CD4-positive, alpha-beta T cell treated with Interleukin-4 for 1 hour (primary cell): Measurements from ENCODE around the gene TRIM59.

Experiments used
- DNase-seq, 2 donors: peaks; one replicate each; pipeline ENCODE4 v3.0.0-alpha.2; 2020 to 2022

Gene TRIM59

DNA sequence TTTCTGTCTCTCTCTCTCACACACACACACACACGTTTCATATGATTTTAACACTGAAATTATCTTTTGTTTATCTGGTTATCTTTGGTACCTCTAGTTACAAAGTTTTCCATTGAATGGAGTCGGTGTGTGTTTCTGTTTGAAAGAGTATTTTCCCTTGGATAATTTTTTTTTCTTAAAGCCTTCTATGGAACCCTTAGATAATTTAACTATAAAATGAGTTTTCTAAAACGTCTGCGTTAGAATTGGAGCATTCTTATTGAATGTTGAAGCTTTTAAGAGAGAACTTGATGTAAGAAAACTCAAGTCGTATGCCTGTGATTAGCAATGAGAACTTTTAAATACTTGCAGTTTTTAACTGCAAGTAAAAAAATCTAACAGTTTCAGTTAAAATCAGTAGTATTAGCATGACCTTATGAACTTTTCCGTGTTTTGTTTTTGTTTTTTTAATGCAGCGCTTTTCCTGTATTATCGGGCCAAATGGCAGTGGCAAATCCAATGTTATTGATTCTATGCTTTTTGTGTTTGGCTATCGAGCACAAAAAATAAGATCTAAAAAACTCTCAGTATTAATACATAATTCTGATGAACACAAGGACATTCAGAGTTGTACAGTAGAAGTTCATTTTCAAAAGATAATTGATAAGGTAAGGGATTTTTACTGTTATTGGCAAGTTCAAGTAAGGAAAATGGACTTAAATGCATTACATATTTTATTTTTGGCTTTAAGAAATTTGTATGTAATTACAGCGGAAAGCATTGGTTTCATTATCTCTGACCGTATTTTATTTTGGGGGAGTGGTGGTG, 47.2 kb downstream of the TRIM59 start:
- no peak for DNase-seq

DNA sequence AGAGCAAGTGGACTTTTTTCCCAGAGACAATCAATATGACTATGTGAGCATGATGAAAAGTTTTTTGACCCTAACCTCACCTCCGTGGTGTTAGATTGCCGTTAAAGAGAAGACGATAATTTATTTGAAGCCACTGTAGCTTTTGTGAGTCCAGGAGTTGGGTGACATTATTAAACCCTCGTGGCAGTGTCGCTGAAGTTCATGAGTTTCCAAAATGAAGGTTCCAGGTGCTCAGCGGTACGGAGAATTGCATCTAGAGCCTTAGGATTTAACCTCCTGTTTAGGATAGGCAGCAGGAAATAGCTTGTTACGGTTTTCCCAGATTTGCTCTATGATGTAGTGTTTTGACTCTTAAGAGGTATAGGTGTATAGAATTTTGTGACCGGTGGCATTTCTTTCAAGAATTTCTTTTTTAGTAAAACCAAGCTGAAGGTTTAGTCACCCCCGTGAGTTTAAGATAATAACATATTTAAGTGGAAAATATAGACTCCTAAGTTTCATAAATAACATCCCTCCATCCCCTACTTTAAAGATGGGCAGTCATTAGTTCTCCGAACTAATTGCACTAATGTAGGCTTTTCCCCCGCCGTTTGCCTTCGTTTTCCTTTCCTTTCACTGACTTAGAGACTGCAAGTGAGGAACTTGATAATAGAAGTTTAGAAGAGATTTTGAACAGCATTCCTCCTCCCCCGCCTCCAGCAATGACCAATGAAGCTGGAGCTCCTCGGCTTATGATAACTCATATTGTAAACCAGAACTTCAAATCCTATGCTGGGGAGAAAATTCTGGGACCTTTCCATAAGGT, 48.1 kb downstream of the TRIM59 start:
- DNase-seq, result peak in 1 of 2 donors; percentile 20

DNA sequence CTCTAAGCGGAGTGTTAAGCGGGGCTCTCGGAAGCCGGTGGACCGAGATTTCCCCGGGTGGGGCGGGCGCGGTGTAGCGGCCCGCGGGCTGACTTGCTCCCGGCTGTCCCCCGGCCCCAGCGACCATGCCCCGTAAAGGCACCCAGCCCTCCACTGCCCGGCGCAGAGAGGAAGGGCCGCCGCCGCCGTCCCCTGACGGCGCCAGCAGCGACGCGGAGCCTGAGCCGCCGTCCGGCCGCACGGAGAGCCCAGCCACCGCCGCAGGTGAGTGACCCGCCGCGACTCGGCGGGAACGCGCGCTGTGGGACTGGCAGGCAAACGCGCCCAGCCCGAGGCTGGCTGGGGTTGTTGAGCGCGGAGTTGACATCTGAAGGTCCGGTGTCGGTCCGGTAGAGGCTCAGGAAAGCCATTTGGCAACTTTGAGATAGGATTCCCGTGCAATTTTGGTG, 48.9 kb downstream of the TRIM59 start:
- DNase-seq, result peak in 1 of 2 donors; percentile 15

GRCh38 chr3:160400030-160400701, 49.4 kb downstream of the TRIM59 start:
- peak; percentile 13 to 28 for DNase-seq

- peak; percentile 97 for DNase-seq
These were observed 50.2 kb downstream of the TRIM59 start, which contains the start of the genes IFT80 and SMC4 for GRCh38 chr3:160399125-160400029. Gene IFT80 (minus strand): TSS chr3:160399225. CDS start chr3:160384600, 14,625 bp downstream. Gene SMC4 (plus strand): TSS chr3:160399650. CDS start chr3:160400827, 1,177 bp downstream.

- DNase-seq, result no peak
These were observed 50.8 kb downstream of the TRIM59 start for GRCh38 chr3:160398820-160399124.

DNA sequence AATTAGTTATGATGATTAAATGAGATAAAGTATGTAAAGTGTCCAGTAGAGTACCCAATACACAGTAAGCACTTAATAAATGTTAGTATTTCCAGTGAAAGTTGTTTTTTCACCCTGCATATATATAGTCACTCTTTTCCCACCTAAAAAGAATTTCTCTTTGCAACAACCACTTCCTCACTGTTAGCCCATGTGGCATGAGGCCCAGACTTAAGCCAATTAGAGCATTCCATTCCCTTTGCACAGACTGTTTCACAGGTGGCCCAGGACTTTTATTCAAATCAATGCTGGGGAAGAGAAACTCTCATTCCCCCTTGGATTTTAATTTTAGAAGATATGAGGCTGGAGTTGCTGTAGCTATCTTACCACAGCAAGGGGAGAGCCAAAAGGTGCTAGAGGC, 54.3 kb downstream of the TRIM59 start:
- no peak for DNase-seq

DNA sequence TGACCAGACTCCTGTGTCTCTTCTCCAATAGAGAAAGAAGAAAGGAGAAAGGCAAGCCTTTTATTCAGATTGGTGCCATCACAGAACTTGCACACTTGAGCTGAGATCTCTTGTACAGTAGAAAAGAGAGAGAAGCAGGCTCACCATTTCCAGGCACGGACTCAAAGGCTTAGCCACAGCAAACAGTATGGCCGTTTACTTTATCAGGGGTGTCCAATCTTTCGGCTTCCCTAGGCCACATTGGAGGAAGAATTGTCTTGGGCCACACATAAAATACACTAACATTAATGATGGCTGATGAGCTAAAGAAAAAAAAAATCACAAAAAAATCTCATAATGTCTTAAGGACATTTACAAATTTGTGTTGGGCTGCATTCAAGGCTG, 55.6 kb downstream of the TRIM59 start:
- DNase-seq, result no peak

DNA sequence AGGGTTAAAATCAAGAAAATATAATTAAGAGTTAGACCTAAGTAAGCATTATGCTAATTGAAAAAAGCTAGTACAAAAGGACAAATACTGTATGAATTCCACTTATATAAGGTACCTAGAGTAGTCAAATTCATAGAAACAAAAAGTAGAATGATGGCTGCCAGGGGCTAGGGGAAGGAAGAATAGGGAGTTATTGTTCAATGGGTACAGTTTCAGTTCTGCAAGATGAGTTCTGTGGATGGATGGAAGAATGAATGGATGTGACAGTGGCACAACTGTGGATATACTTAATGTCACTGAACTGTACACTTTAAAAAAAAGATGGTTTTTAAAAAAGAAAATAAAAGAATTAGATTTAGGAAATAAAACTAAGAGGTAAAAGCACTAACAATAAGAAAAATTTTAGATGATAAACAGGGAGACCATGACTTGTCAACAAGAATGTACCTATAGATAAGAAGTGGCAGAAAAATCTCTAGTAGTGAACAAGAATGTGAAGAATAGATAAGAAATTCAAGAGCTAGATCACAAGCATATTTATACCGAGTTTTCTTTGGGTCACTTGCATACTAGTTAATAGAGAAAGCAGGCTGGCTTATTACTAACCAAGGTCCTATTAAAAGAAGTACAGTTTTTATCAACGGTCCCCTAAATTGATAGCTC, 56.1 kb downstream of the TRIM59 start:
- DNase-seq, result no peak

- no peak for DNase-seq
These were observed 56.8 kb downstream of the TRIM59 start for GRCh38 chr3:160392798-160393197.

DNA sequence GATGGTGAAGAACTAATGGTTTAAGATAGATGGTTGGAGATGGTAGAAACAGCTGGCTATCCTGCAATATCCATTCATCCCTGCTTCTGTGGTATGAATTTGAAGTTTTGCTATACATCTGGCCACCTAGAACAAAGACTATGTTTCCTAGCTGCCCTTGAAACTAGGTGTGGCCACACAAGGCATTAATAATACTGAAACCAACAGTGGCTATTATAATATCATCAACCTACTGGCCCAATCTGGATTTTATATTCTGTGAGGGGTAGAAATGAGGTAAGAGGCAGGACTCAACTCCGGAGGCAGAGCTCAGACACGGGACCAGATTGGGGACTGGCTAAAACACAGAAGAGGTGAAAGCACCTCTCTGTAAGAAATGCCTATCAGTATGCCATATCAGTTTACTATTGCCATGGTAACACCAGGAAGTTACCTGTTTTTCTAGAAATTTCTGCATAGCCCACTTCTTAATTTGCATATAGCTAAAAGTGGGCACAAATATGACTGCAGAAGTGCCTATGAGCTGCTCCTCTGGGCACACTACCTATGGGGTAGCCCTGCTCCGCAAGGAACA, 58.9 kb downstream of the TRIM59 start:
- DNase-seq, result no peak
